D721Med (cell line): Measurements from ENCODE around the gene FAM13A.

Experiments used
- DNase-seq: peaks from one replicate; pipeline ENCODE4 v3.0.0; 2011; ENCODE audit warnings: low spot score; ENCODE audit not compliant: insufficient read length
- FAIRE-seq: peaks from 2 replicates; lab custom pipeline; 2011; peaks lifted over from hg19 to GRCh38; lab: Jason Lieb, UNC
- CTCF ChIP-seq: IDR thresholded peaks from 2 replicates; pipeline ENCODE4 v1.5.1; 2012; ENCODE audit warnings: mild to moderate bottlenecking, control low read depth; ENCODE audit not compliant: insufficient read depth; ENCODE audit errors: missing control alignments

Gene FAM13A

GRCh38 chr4:88759039-88759894 is 297.7 kb downstream of the FAM13A start:
- no peak for DNase-seq
- no peak for FAIRE-seq
- TF ChIP-seq CTCF, result no peak

GRCh38 chr4:88758264-88758663 is 298.7 kb downstream of the FAM13A start:
- TF ChIP-seq CTCF, result no peak
- no peak for FAIRE-seq
- DNase-seq, result no peak

- FAIRE-seq (no peak), DNase-seq (no peak)
- TF ChIP-seq CTCF, result no peak
Measured at GRCh38 chr4:88757776-88758175, 299.2 kb downstream of the FAM13A start.

DNA sequence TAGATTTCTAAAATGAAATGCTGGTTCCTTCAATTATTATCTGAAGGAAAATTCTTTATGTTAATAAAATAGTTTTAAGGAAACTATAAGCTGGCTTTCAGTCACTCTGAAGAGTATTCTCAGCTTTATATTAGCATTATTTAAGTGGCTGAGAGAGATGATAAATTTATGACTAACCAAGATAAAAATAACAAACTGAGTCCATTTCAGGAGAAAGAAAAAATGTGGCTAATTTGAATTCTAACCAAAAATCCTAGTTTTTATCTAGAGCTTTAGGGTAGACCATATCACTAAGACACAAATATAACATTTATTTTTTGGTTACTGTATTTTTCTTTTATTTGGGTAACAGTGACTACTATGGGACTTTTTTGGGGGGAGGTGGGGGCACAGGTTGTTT is 299.9 kb downstream of the FAM13A start:
- DNase-seq (no peak), FAIRE-seq (no peak)
- TF ChIP-seq CTCF, result no peak

DNA sequence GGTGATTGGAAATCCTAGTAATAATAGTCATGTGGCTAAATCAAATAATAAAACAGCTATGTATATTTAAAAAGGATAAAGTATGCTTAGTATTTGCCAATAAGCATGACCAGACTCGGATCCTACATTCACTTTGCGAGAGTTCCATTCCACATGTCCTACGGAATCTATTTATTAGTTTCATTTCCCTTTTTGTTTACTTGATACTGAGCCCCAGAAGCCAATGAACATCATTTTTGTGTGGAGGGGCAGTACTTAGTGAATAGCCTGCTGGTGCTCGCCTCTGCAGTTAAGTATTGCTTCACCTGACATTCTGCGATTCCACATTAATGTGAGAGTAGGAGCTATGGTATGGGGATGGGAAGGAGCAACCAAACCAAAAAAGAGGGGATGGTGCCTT is 300.8 kb downstream of the FAM13A start:
- DNase-seq (no peak), FAIRE-seq (no peak)
- no peak for TF ChIP-seq CTCF

GRCh38 chr4:88755454-88755853 is 301.5 kb downstream of the FAM13A start:
- TF ChIP-seq CTCF, result no peak
- no peak for DNase-seq
- FAIRE-seq, result no peak

- FAIRE-seq (no peak), DNase-seq (no peak)
- no peak for TF ChIP-seq CTCF
Measured at GRCh38 chr4:88754796-88755195, 302.2 kb downstream of the FAM13A start.
